ENCODE measurements around the gene ATXN1. TPM values are rescaled to one million over a fixed set of nuclear protein-coding genes. Genes with fewer than 3 reads are reported as not detected.

Gene ATXN1
- polyA plus RNA-seq, 1 donor (not counting 4 experiments of a cell fraction or from before 2014, with no cell fraction given) = 9.7 TPM

DNA sequence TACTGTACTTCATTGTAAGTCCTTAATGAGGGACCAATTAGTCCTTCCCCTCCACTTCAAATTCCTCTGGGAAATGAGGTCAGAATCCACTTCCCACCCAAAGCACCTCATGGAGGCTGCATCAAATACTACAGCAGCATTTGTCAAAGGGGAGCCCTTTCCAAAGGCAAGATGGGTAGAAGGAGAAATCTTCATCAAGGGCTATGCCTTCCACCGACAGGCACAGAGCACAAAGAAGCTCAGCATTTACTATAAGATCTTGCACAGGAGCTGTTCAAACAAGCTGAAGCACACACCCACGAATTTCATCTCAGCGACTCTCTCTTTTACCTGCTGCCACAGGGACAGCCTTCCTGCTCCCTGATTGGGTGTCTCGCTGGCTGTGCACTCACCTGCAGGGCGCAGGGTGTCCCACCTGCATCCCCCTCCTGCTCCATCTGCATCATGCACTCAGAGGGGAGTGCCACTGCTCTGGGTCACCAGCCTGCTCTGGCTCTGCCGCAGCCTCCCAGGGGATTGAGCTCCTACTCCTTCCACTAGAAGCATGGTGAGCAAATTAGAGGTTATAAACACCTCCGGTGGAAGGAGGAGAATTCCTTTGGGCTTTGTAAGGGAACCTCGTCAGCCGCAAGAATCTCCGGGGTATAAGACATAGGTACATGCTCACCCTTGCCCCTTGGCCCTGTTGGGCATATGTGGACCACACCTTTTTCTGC is 164.5 kb downstream of the ATXN1 start:
- peak overlapping the region; percentile 35 for H3K27ac ChIP-seq (ENCODE audit: control insufficient read depth, insufficient read depth, low read length)
- peak; percentile 88 for FAIRE-seq
- no peaks in the 10 kb centered on the region for H4K20me1 ChIP-seq (ENCODE audit: control insufficient read depth, extremely low read depth, insufficient read depth, low read length)
- peak overlapping the region; percentile 72 for H2AFZ ChIP-seq (ENCODE audit: control insufficient read depth, low read length)
- no peaks in the 10 kb centered on the region for H3K27me3 ChIP-seq (ENCODE audit: control insufficient read depth, extremely low read depth, insufficient read depth, low read length)
- peaks cover 26% of the 10 kb centered on the region for H3K4me1 ChIP-seq (ENCODE audit: control insufficient read depth, extremely low read depth, insufficient read depth, low read length)
- H3K9me3 ChIP-seq (ENCODE audit: control insufficient read depth, low read depth, low read length) = no peaks in the 10 kb centered on the region
- H3K9me1 ChIP-seq (ENCODE audit: control insufficient read depth, extremely low read depth, insufficient read depth, low read length) = no peaks in the 10 kb centered on the region
- peak overlapping the region; percentile 11 to 52 (median 49) for H3K4me3 ChIP-seq (ENCODE audit: control insufficient read depth in 2 of 3, extremely low read depth in 1 of 3, insufficient read depth in 2 of 3, low read depth in 1 of 3, low read length in 3 of 3)
- dilution Hi-C loops (cut with MboI; ENCODE audit: extremely low pct_ligation_motif_present, low sequenced_read_pairs) = no loop called here
- H3K9ac ChIP-seq (ENCODE audit: control insufficient read depth, extremely low read depth, insufficient read depth, low read length) = peak overlapping the region; percentile 44
- H3K79me2 ChIP-seq (ENCODE audit: control insufficient read depth, insufficient read depth, low read length) = no peaks in the 10 kb centered on the region
- H3K4me2 ChIP-seq (ENCODE audit: control insufficient read depth, extremely low read depth, insufficient read depth, low read depth, low read length) = peak overlapping the region; percentile 72
- peak; percentile 50 for DNase-seq (ENCODE audit: low read depth, low spot score)
- no peaks in the 10 kb centered on the region for H3K36me3 ChIP-seq (ENCODE audit: control insufficient read depth in 2 of 2, extremely low read depth in 1 of 2, insufficient read depth in 2 of 2, low read length in 2 of 2)
- TF ChIP-seq, protein P1, sequence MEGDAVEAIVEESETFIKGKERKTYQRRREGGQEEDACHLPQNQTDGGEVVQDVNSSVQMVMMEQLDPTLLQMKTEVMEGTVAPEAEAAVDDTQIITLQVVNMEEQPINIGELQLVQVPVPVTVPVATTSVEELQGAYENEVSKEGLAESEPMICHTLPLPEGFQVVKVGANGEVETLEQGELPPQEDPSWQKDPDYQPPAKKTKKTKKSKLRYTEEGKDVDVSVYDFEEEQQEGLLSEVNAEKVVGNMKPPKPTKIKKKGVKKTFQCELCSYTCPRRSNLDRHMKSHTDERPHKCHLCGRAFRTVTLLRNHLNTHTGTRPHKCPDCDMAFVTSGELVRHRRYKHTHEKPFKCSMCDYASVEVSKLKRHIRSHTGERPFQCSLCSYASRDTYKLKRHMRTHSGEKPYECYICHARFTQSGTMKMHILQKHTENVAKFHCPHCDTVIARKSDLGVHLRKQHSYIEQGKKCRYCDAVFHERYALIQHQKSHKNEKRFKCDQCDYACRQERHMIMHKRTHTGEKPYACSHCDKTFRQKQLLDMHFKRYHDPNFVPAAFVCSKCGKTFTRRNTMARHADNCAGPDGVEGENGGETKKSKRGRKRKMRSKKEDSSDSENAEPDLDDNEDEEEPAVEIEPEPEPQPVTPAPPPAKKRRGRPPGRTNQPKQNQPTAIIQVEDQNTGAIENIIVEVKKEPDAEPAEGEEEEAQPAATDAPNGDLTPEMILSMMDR (optimal IDR thresholded peaks at IDR 0.05 in 1 of 3, IDR thresholded peaks at IDR 0.05 in 1 of 3, conservative IDR thresholded peaks at IDR 0.05 in 1 of 3; ENCODE audit: extremely low read depth in 1 of 3, insufficient read depth in 2 of 3, low read length in 3 of 3) = no peak
- no peak for TF ChIP-seq EZH2 (IDR thresholded peaks at IDR 0.05; ENCODE audit: low read length)

DNA sequence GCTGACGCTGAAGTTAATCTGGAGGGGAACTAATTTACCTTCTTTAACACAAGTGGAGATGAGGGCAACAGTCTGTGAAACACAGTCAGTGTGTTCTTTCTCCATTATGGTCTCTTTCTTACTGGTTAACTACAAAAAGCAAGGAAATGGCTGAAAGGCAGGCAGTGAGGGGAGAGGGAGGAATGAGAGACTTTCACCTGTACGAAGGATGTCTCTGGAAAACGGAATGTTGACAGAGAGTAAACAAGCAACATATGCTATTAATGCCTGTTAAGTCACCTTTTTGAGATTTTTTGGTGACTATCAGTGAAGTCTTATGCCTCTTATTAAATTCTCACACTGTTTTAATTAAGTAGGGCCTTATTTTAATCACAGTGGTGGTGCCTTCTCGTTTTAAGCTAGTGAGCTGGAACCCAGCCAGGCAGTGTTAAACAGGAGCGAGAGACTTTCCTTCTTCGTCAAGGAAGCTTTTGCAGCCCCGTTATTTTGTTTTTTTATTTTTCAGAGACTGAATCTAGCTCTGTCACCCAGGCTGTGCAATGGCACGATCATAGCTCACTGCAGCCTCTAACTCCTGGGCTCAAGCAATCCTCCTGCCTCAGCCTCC is 165.6 kb downstream of the ATXN1 start:
- no peak for DNase-seq (ENCODE audit: low read depth, low spot score)
- Histone ChIP-seq H2AFZ (ENCODE audit: control insufficient read depth, low read length) (no peak overlapping the region), H4K20me1 (ENCODE audit: control insufficient read depth, extremely low read depth, insufficient read depth, low read length) (no peaks in the 10 kb centered on the region), H3K4me3 (ENCODE audit: control insufficient read depth in 2 of 3, extremely low read depth in 1 of 3, insufficient read depth in 2 of 3, low read depth in 1 of 3, low read length in 3 of 3) (no peak overlapping the region), H3K9ac (ENCODE audit: control insufficient read depth, extremely low read depth, insufficient read depth, low read length) (no peak overlapping the region), H3K27ac (ENCODE audit: control insufficient read depth, insufficient read depth, low read length) (no peak overlapping the region), H3K9me3 (ENCODE audit: control insufficient read depth, low read depth, low read length) (no peaks in the 10 kb centered on the region), H3K9me1 (ENCODE audit: control insufficient read depth, extremely low read depth, insufficient read depth, low read length) (no peaks in the 10 kb centered on the region), H3K79me2 (ENCODE audit: control insufficient read depth, insufficient read depth, low read length) (no peaks in the 10 kb centered on the region), H3K27me3 (ENCODE audit: control insufficient read depth, extremely low read depth, insufficient read depth, low read length) (no peaks in the 10 kb centered on the region), H3K4me1 (ENCODE audit: control insufficient read depth, extremely low read depth, insufficient read depth, low read length) (peaks cover 26% of the 10 kb centered on the region), H3K36me3 (ENCODE audit: control insufficient read depth in 2 of 2, extremely low read depth in 1 of 2, insufficient read depth in 2 of 2, low read length in 2 of 2) (no peaks in the 10 kb centered on the region), H3K4me2 (ENCODE audit: control insufficient read depth, extremely low read depth, insufficient read depth, low read depth, low read length) (no peak overlapping the region)
- dilution Hi-C loops (cut with MboI; ENCODE audit: extremely low pct_ligation_motif_present, low sequenced_read_pairs) = no loop called here
- peak; percentile 52 for FAIRE-seq
- TF ChIP-seq, protein P1 (optimal IDR thresholded peaks at IDR 0.05 in 1 of 3, IDR thresholded peaks at IDR 0.05 in 1 of 3, conservative IDR thresholded peaks at IDR 0.05 in 1 of 3; ENCODE audit: extremely low read depth in 1 of 3, insufficient read depth in 2 of 3, low read length in 3 of 3) = no peak
- TF ChIP-seq EZH2 (IDR thresholded peaks at IDR 0.05; ENCODE audit: low read length) = no peak

Measured in keratinocyte (primary cell).